Thymus (tissue), 11 donors: ENCODE measurements around the gene DNAH10. TPM values are rescaled to one million over a fixed set of nuclear protein-coding genes. Genes with fewer than 3 reads are reported as not detected.
"Not testable (repeated sequence)": the region's sequence is repeated elsewhere in the genome, so short reads cannot be mapped to it uniquely, and the experiment has no call there.

Experiments used
- DNase-seq, 9 donors: peaks; one replicate each; pipeline ENCODE4 v3.0.0-alpha.2; 2013; ENCODE audit warnings: low spot score in 9 of 9, low read depth in 6 of 9, missing footprints in 1 of 9
- H3K27ac ChIP-seq, 2 donors: one replicate each; pipeline ENCODE4 v1.5.1; 2013; ENCODE audit warnings: control low read depth in 1 of 2, low read depth in 1 of 2, low read length in 1 of 2, mild to moderate bottlenecking in 1 of 2, moderate library complexity in 1 of 2
- H3K27me3 ChIP-seq, 2 donors: one replicate each; pipeline ENCODE4 v1.5.1; 2013; ENCODE audit warnings: low read length in 1 of 2; ENCODE audit not compliant: control insufficient read depth in 2 of 2, insufficient read depth in 1 of 2
- H3K36me3 ChIP-seq, 2 donors: one replicate each; pipeline ENCODE4 v1.5.1; 2013; ENCODE audit warnings: low read length in 1 of 2, mild to moderate bottlenecking in 1 of 2, moderate library complexity in 1 of 2; ENCODE audit not compliant: control insufficient read depth in 2 of 2, insufficient read depth in 2 of 2
- H3K4me1 ChIP-seq, 2 donors: one replicate each; pipeline ENCODE4 v1.5.1; 2013; ENCODE audit warnings: low read length in 2 of 2; ENCODE audit not compliant: control insufficient read depth in 2 of 2, insufficient read depth in 2 of 2
- H3K4me3 ChIP-seq, 2 donors: one replicate each; pipeline ENCODE4 v1.5.1; 2013; ENCODE audit warnings: low read length in 2 of 2, control low read depth in 1 of 2, mild to moderate bottlenecking in 1 of 2
- H3K9me3 ChIP-seq, 2 donors: one replicate each; pipeline ENCODE4 v1.5.1; 2013; ENCODE audit warnings: low read length in 1 of 2, mild to moderate bottlenecking in 1 of 2; ENCODE audit not compliant: control insufficient read depth in 2 of 2, insufficient read depth in 1 of 2
- WGBS: extraction: QIAGEN DNeasy Blood & Tissue Kit; methylation state at CpG from one replicate; pipeline ENCODE4 v1.1.7; 2013; 5-methylcytosine and 5-hydroxymethylcytosine counted together
- polyA plus RNA-seq: library from polyadenylated mRNA; stranded (reverse); fragments of 200-250 nt; gene quantifications from one replicate; pipeline ENCODE4 v1.2.3, GENCODE V29; 2013
- total RNA-seq: library from RNA; stranded (reverse); fragments of 120-200 nt; gene quantifications from one replicate; pipeline ENCODE4 v1.2.4, GENCODE V29; 2013
- donor health status: healthy.

Gene DNAH10
- total and polyA plus RNA-seq, 2 donors: 0.47 to 0.82 TPM

DNA sequence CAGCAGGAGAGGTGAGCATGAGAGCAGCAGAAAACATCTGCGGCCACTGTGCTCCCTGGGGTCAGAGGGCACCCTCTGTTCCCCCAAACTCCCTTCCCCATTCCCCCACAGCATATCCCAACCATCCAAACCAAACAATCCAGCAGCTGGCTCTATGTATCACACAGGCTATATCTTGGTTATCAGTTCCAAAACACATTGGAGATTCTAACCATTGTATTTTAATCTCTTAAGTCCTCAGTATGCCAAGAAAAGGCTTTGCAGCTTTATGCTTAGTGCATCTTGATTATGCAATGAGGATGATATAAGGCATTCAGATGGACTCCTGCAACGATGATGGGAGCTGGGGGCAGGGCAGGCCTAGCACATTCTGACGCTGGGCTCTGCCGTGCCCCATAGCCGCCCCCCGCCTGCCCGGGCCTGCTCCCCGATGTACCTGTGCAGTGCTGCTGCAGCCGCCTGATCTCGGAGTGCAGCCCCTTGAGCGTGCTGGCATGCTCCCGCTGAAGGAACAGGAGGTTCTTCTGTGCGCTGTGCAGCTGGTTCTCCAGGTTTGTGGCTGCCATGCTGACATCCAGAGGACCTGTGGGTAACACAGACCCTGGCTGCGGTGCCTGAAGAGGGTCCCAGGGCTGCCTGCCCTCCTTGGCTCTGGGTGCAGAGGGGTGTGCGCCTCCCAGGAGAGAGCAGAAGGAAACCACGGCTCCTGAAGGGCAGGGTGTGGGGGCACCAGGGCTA, 181.0 kb downstream of the DNAH10 start:
- Histone ChIP-seq H3K4me1 (peaks cover 7 to 23% of the 10 kb centered on the region in 2 donors), H3K27ac (no peak overlapping the region), H3K36me3 (peaks cover 27 to 31% of the 10 kb centered on the region in 2 donors), H3K9me3 (peaks cover 2 to 12% of the 10 kb centered on the region in 2 donors), H3K4me3 (no peak overlapping the region), H3K27me3 (no peaks in the 10 kb centered on the region)
- 95% methylated on average over 16 of the region's 16 CpGs for WGBS
- no peak for DNase-seq

DNA sequence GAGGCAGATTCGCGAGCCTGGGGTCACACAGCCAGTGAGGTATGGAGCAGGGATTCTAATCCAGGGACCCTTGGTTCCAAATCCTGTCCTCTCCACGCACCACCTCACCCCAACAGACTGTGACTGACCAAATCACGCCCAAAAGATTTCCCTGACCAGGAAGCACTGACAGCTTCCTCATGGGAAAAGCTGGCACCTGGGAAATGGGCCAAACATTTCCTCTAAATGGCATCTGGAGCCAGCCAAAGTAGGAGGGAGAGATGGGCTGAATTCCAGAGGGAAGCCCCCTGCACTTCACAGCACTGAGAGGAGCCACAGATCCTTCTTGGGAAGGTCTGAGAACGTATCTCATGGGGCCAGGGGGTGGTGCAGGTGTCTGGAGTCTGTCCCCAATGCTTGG, 181.7 kb downstream of the DNAH10 start:
- Histone ChIP-seq H3K27ac (no peak overlapping the region), H3K4me1 (peaks cover 0 to 15% of the 10 kb centered on the region in 2 donors), H3K9me3 (peaks cover 2 to 12% of the 10 kb centered on the region in 2 donors), H3K36me3 (peaks cover 27 to 31% of the 10 kb centered on the region in 2 donors), H3K27me3 (no peaks in the 10 kb centered on the region), H3K4me3 (no peak overlapping the region)
- no peak for DNase-seq
- WGBS: 94% methylated on average over 5 of the region's 5 CpGs

DNA sequence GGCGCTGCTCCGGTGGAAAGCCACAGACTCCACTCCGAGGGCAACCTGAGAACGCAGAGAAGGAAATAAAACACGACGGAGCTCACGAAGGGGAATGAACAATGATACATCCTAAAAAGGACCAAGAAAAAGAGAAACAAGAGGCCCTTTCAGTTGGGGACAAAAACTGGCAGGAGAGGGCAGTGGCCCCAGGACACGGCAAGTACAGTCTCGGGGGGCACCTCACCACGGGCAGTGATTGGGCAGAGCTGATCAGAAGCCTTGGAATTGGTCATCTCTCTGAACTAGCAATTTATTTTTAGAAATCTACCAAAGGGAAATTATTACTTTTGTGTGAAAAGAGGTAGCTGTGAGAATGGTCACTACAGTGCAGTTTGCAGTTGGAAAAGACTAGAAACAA, 182.6 kb downstream of the DNAH10 start:
- Histone ChIP-seq H3K27me3 (no peaks in the 10 kb centered on the region), H3K27ac (no peak overlapping the region), H3K4me1 (peaks cover 0 to 15% of the 10 kb centered on the region in 2 donors), H3K9me3 (peaks cover 2 to 12% of the 10 kb centered on the region in 2 donors), H3K4me3 (no peak overlapping the region), H3K36me3 (peaks cover 25 to 37% of the 10 kb centered on the region in 2 donors)
- no peak for DNase-seq
- 97% methylated on average over 10 of the region's 10 CpGs for WGBS

DNA sequence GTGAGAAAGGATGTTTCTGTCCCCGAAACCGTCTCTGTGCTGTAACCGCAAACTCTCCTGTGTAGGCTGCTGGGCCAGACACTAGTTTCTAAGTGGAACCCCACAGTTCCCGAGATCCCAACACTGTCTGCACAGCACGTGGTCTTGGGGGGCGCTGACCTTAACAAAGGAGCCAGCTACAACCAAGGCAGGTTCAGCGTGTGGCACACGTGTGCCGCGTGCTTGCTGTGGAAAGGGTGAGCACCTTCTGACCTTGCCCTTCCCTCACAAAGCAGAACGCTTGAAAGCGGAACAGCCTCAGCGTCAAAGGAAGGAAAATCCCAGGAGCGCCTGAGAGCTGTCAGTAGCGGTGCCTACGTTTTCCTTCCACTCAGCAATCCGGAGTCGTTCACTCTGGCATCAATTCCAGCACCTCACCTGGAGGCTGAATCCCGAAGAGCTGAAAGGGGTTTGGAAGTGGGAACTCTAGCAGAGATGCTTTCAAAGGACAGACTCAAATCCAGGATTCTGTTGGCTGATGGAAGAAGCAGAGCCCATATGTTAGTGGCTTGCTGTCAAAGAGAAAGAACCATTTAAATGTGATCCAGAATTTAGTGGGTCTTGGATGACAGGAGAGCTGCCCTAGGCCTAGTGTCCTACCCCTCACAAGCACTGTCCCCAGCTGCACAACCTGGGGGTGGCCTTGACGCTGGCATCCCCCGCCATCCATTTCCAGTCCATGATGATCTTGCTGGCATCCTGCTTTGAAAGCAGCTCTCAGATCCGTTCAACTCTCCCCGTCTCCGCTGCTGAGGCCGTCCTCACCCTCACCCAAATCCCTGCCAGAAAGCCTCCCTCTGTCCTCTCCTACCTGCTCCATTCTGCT, 183.4 kb downstream of the DNAH10 start:
- peaks cover 2 to 12% of the 10 kb centered on the region in 2 donors for H3K9me3 ChIP-seq
- H3K4me3 ChIP-seq: no peak overlapping the region
- no peaks in the 10 kb centered on the region for H3K27me3 ChIP-seq
- peaks cover 0 to 15% of the 10 kb centered on the region in 2 donors for H3K4me1 ChIP-seq
- no peak for DNase-seq
- H3K27ac ChIP-seq: no peak overlapping the region
- 96% methylated on average over 25 of the region's 25 CpGs for WGBS
- H3K36me3 ChIP-seq: peaks cover 19 to 34% of the 10 kb centered on the region in 2 donors

DNA sequence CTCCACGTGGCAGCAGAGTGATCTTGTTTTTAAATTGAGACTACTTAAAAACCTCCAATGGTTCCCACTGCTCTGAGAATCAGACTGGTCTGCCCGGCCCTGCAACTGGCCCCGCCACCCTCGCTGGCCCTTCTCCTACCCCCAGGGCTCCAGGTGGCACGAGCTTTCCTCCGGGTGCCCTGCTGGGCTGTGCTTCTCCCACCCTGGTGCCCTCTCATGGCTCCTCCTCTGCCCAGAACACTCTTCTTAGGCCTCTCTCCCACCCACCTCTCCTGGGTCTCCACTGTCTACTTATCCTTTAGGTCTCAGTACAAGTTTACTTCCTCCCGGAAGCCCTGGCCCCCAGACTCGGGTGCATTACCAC, 184.0 kb downstream of the DNAH10 start:
- 95% methylated on average over 8 of the region's 8 CpGs for WGBS
- Histone ChIP-seq H3K27ac (no peak overlapping the region), H3K4me1 (peaks cover 0 to 15% of the 10 kb centered on the region in 2 donors), H3K4me3 (no peak overlapping the region), H3K9me3 (peaks cover 2 to 11% of the 10 kb centered on the region in 2 donors), H3K27me3 (no peaks in the 10 kb centered on the region), H3K36me3 (peaks cover 19 to 31% of the 10 kb centered on the region in 2 donors)
- DNase-seq: no peak

DNA sequence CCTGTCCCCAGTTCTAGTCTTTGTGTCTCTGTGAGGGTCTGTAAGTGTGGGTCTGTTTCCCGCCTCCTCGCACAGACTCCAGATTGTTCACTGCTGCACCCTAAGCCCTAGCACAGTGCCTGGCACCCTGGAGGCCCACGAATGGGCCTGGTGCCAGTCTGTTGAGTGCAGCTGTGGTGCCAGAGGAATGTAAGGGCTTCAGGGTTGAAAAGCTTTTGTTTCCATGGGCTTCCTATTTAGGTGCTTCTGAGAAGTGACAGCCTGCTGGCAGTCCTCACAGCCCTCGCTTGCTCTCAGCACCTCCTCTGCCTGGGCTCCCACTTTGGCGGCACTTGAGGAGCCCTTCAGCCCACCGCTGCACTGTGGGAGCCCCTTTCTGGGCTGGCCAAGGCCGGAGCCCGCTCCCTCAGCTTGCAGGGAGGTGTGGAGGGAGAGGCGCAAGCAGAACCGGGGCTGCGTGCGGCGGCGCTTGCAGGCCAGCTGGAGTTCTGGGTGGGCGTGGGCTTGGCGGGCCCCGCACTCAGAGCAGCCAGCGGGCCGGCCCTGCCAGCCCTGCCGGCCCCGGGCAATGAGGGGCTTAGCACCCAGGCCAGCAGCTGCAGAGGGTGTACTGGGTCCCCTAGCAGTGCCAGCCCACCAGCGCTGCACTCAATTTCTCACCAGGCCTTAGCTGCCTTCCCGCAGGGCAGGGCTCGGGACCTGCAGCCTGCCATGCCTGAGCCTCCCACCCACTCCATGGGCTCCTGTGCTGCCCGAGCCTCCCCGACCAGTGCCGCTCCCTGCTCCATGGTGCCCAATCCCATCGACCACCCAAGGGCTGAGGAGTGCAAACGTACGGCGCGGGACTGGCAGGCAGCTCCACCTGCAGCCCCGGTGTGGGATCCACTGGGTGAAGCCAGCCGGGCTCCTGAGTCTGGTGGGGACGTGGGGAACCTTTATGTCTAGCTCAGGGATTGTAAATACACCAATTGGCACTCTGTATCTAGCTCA, 184.7 kb downstream of the DNAH10 start:
- 97% methylated on average over 34 of the region's 35 CpGs for WGBS

DNA sequence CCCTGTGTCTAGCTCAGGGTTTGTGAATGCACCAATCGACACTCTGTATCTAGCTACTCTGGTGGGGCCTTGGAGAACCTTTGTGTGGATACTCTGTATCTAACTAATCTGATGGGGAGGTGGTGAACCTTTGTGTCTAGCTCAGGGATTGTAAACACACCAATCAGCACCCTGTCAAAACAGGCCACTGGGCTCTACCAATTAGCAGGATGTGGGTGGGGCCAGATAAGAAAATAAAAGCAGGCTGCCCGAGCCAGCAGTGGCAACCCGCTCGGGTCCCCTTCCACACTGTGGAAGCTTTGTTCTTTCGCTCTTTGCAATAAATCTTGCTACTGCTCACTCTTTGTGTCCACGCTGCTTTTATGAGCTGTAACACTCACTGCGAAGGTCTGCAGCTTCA, 185.4 kb downstream of the DNAH10 start:
- H3K27ac ChIP-seq, H3K9me3 ChIP-seq, DNase-seq, H3K4me3 ChIP-seq, H3K27me3 ChIP-seq: not testable (repeated sequence)
- Histone ChIP-seq H3K4me1 (peaks cover 0 to 15% of the 10 kb centered on the region in 2 donors), H3K36me3 (peaks cover 12 to 19% of the 10 kb centered on the region in 2 donors)
- WGBS: 94% methylated on average over 7 of the region's 7 CpGs

More for the DNA sequence above, 184.7 kb downstream of the DNAH10 start:
- peaks cover 0 to 15% of the 10 kb centered on the region in 2 donors for H3K4me1 ChIP-seq
- H3K9me3 ChIP-seq, DNase-seq, H3K27ac ChIP-seq, H3K4me3 ChIP-seq, H3K27me3 ChIP-seq: not testable (repeated sequence)
- peaks cover 17 to 26% of the 10 kb centered on the region in 2 donors for H3K36me3 ChIP-seq

DNA sequence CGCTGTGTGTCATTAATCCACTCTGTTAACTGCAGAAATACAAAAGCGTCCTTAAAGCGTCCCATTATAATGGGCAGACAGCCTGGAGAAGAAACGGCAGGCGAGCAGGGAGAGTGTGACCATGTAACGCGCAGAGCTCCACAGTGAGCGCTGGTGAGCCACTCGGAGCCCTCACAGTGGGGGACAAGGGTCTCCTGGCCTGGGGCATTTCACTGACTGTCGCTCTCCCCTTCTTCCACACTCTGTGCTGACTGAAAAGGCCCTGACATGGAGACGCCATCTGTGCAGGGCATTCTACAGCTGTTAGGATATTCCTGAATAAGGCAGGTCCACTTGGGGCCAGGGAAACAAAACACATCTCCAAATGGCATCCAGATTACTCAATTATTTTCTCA, 186.3 kb downstream of the DNAH10 start:
- H3K27me3 ChIP-seq: no peaks in the 10 kb centered on the region
- no peak overlapping the region for H3K4me3 ChIP-seq
- H3K4me1 ChIP-seq: peaks cover 0 to 13% of the 10 kb centered on the region in 2 donors
- H3K27ac ChIP-seq: no peak overlapping the region
- H3K9me3 ChIP-seq: no peaks in the 10 kb centered on the region
- no peak for DNase-seq
- WGBS: over 99% methylated on average over 11 of the region's 11 CpGs
- H3K36me3 ChIP-seq: peaks cover 12% of the 10 kb centered on the region in 2 donors
